Natural killer cell (primary cell): ENCODE results near the gene SLC7A7. TPM values are rescaled to one million over a fixed set of nuclear protein-coding genes. Genes with fewer than 3 reads are reported as not detected.
A peak's percentile ranks its signal among the peaks of the same experiment; 100 is the strongest.

Experiments used
- ATAC-seq, 3 donors: fragments of 150-1000 bp in 2 of 3; fragments of 200-7000 bp in 1 of 3; cut with Tn5 transposase; 1 replicate in 1 of 3; 2 replicates in 2 of 3; pipeline ENCODE4 v1.10.0; 2021; ENCODE audit warnings: mild to moderate bottlenecking in 2 of 3, moderate library complexity in 2 of 3
- DNase-seq, 2 donors: peaks; one replicate each; pipeline versions ENCODE4 v3.0.0 to v3.0.0-alpha.2; 2013 to 2021; ENCODE audit warnings: mixed read lengths in 1 of 2
- H3K27ac ChIP-seq: one replicate; pipeline ENCODE4 v1.5.1; 2013; ENCODE audit warnings: mild to moderate bottlenecking, low read length
- H3K27me3 ChIP-seq: one replicate; pipeline ENCODE4 v1.6.1; 2013; ENCODE audit warnings: low read length; ENCODE audit not compliant: control insufficient read depth, insufficient read depth
- H3K36me3 ChIP-seq: one replicate; pipeline ENCODE4 v1.6.1; 2013; ENCODE audit warnings: low read length; ENCODE audit not compliant: control insufficient read depth, insufficient read depth
- H3K4me1 ChIP-seq: one replicate; pipeline ENCODE4 v1.6.1; 2013; ENCODE audit warnings: low read length; ENCODE audit not compliant: control insufficient read depth, insufficient read depth
- H3K4me3 ChIP-seq: one replicate; pipeline ENCODE4 v1.5.1; 2013; ENCODE audit warnings: low read length
- H3K9me3 ChIP-seq: one replicate; pipeline ENCODE4 v1.6.1; 2013; ENCODE audit warnings: low read length; ENCODE audit not compliant: control insufficient read depth, insufficient read depth
- H3K27ac Mint-ChIP-seq, 2 donors: one replicate each; pipeline ENCODE4 v1.8.0; 2022; ENCODE audit warnings: mild to moderate bottlenecking in 2 of 2, mixed read lengths in 2 of 2, moderate library complexity in 1 of 2
- H3K27me3 Mint-ChIP-seq, 2 donors: one replicate each; pipeline ENCODE4 v1.8.0; 2022; ENCODE audit warnings: low read depth in 2 of 2, mixed read lengths in 2 of 2
- H3K36me3 Mint-ChIP-seq: one replicate; pipeline ENCODE4 v1.8.0; 2022; ENCODE audit warnings: mixed read lengths
- H3K4me1 Mint-ChIP-seq, 2 donors: one replicate each; pipeline ENCODE4 v1.8.0; 2022; ENCODE audit warnings: mixed read lengths in 2 of 2
- H3K4me3 Mint-ChIP-seq: one replicate; pipeline ENCODE4 v1.8.0; 2022; ENCODE audit warnings: mild to moderate bottlenecking, moderate library complexity, mixed read lengths
- H3K9me3 Mint-ChIP-seq, 2 donors: one replicate each; pipeline ENCODE4 v1.8.0; 2022; ENCODE audit warnings: mixed read lengths in 2 of 2
- WGBS: methylation state at CpG from one replicate; pipeline ENCODE4 v1.1.7; 2013; ENCODE audit warnings: missing lambda C conversion rate; ENCODE audit not compliant: insufficient coverage; 5-methylcytosine and 5-hydroxymethylcytosine counted together
- intact Hi-C: fragments of 100-400 bp; cut with micrococcal nuclease; formaldehyde crosslinking; loops from one replicate; pipeline ENCODE4 v1.14.2; 2022
- total RNA-seq, 4 donors: library from RNA; stranded (reverse); fragments of 120-200 nt in 1 of 4; gene quantifications; one replicate each; pipeline versions ENCODE4 v1.2.3 to v1.2.4, GENCODE V29; 2013 to 2022
- TF ChIP-seq, protein P1 (sequence below): fragments of 200-600 bp; IDR thresholded peaks from one replicate; pipeline ENCODE4 v1.8.0; 2022; ENCODE audit warnings: antibody characterized with exemption

Gene SLC7A7
- total RNA-seq, 3 donors from 2014 or later (not counting 1 experiment from before 2014, with no cell fraction given): 4.3 to 16.8 (median 9.6) TPM

GRCh38 chr14:22814373-22814772 lies 862 bp downstream of the SLC7A7 start:
- Histone ChIP-seq H3K27me3 (no peaks in the 10 kb centered on the region), H3K36me3 (no peaks in the 10 kb centered on the region), H3K27ac (no peak overlapping the region), H3K9me3 (no peaks in the 10 kb centered on the region), H3K4me1 (peaks cover 17% of the 10 kb centered on the region), H3K4me3 (no peak overlapping the region)
- Mint-ChIP-seq H3K4me3 (no peak overlapping the region), H3K9me3 (no peaks in the 10 kb centered on the region), H3K27me3 (peaks cover 8 to 12% of the 10 kb centered on the region in 2 donors), H3K27ac (no peak overlapping the region), H3K36me3 (no peaks in the 10 kb centered on the region), H3K4me1 (no peaks in the 10 kb centered on the region)
- WGBS: 93% methylated on average over 7 of the region's 7 CpGs
- TF ChIP-seq, protein P1, sequence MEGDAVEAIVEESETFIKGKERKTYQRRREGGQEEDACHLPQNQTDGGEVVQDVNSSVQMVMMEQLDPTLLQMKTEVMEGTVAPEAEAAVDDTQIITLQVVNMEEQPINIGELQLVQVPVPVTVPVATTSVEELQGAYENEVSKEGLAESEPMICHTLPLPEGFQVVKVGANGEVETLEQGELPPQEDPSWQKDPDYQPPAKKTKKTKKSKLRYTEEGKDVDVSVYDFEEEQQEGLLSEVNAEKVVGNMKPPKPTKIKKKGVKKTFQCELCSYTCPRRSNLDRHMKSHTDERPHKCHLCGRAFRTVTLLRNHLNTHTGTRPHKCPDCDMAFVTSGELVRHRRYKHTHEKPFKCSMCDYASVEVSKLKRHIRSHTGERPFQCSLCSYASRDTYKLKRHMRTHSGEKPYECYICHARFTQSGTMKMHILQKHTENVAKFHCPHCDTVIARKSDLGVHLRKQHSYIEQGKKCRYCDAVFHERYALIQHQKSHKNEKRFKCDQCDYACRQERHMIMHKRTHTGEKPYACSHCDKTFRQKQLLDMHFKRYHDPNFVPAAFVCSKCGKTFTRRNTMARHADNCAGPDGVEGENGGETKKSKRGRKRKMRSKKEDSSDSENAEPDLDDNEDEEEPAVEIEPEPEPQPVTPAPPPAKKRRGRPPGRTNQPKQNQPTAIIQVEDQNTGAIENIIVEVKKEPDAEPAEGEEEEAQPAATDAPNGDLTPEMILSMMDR: no peak
- no peak for ATAC-seq
- no peak for DNase-seq
- intact Hi-C loops: no loop called here

- peaks cover 8% of the 10 kb centered on the region in 2 donors for H3K27me3 Mint-ChIP-seq
- Histone ChIP-seq H3K27ac (peak overlapping the region; percentile 29), H3K27me3 (no peaks in the 10 kb centered on the region), H3K4me1 (peaks cover 15% of the 10 kb centered on the region), H3K36me3 (no peaks in the 10 kb centered on the region), H3K9me3 (no peaks in the 10 kb centered on the region), H3K4me3 (no peak overlapping the region)
- TF ChIP-seq, protein P1: no peak
- H3K36me3 Mint-ChIP-seq: no peaks in the 10 kb centered on the region
- DNase-seq: no peak
- intact Hi-C loops: no loop called here
- H3K27ac Mint-ChIP-seq: no peak overlapping the region
- ATAC-seq: no peak
- H3K9me3 Mint-ChIP-seq: no peaks in the 10 kb centered on the region
- H3K4me3 Mint-ChIP-seq: no peak overlapping the region
- WGBS: 81% methylated on average over 7 of the region's 9 CpGs
- no peaks in the 10 kb centered on the region for H3K4me1 Mint-ChIP-seq
Observed at GRCh38 chr14:22813145-22813544, 2.1 kb downstream of the SLC7A7 start.

GRCh38 chr14:22812744-22813143 lies 2.5 kb downstream of the SLC7A7 start:
- Mint-ChIP-seq H3K4me3 (no peak overlapping the region), H3K9me3 (no peaks in the 10 kb centered on the region), H3K27me3 (peaks cover 8% of the 10 kb centered on the region in 2 donors), H3K36me3 (no peaks in the 10 kb centered on the region), H3K27ac (no peak overlapping the region), H3K4me1 (no peaks in the 10 kb centered on the region)
- H3K4me3 ChIP-seq: no peak overlapping the region
- no peak for ATAC-seq
- peaks cover 15% of the 10 kb centered on the region for H3K4me1 ChIP-seq
- no peak for DNase-seq
- peak overlapping the region; percentile 29 for H3K27ac ChIP-seq
- H3K27me3 ChIP-seq: no peaks in the 10 kb centered on the region
- no peaks in the 10 kb centered on the region for H3K36me3 ChIP-seq
- WGBS: 96% methylated on average over 4 of the region's 4 CpGs
- TF ChIP-seq, protein P1: no peak
- no peaks in the 10 kb centered on the region for H3K9me3 ChIP-seq
- intact Hi-C loops: no loop called here

GRCh38 chr14:22811722-22812121 lies 3.5 kb downstream of the SLC7A7 start:
- Histone ChIP-seq H3K4me1 (peaks cover 15% of the 10 kb centered on the region), H3K9me3 (no peaks in the 10 kb centered on the region), H3K27me3 (no peaks in the 10 kb centered on the region), H3K4me3 (no peak overlapping the region), H3K27ac (no peak overlapping the region), H3K36me3 (no peaks in the 10 kb centered on the region)
- intact Hi-C loops: no loop called here
- Mint-ChIP-seq H3K36me3 (no peaks in the 10 kb centered on the region), H3K4me1 (no peaks in the 10 kb centered on the region), H3K9me3 (no peaks in the 10 kb centered on the region), H3K4me3 (no peak overlapping the region), H3K27me3 (peaks cover 8 to 14% of the 10 kb centered on the region in 2 donors), H3K27ac (no peak overlapping the region)
- ATAC-seq (no peak), DNase-seq (no peak)
- WGBS: 58% methylated on average over 2 of the region's 2 CpGs
- TF ChIP-seq, protein P1: no peak
